Ammon's horn (tissue), 1 donor: ENCODE data around the gene MAP2K2.

Source experiments
- DNase-seq: peaks from one replicate; pipeline ENCODE4 v3.0.0-alpha.2; 2016; ENCODE audit warnings: low spot score

The MAP2K2 gene

DNA sequence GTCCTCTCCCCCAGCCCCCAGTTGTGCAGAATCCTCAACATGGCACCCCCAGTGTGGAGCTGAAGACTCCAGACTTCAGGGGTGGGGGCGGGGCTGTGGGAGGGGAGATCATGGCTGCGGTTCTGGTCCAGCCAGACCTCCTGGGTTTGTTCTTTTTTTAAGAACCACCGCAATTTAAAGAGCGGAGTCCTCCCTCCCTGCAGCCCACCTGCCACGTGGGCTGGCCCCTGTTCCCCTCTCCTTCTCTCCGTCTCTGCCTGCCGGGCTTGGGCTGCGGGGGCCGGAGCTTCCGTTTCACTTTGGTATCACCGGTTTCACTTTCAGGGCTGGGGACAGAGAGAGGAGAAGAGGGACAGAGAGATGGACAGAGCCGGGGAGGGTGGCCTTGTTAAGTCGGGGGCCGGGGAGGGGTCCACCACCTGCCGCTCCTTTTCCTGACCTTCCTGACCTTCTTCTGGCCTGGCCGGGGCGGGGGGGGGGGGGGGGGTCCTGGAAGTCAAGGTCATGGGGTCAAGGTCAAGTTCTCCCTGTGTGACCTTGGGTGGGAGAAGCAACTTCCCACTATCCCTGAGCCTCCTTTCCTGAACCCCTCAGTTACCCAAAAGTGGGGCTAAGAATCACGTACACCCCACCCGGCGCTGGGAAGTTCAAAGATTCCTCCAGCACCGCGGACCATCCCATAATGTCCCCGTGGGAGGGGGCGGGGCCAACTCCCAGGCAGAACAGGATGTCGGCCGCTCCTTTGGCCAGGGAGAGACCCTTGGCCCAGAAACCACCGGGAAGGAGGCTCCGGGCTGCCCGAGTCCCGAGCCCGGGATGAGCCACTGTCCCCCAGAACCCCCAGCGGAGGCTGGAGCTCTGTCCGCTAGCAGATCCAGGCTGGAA lies 45.9 kb downstream of the MAP2K2 start:
- DNase-seq = no peak

DNA sequence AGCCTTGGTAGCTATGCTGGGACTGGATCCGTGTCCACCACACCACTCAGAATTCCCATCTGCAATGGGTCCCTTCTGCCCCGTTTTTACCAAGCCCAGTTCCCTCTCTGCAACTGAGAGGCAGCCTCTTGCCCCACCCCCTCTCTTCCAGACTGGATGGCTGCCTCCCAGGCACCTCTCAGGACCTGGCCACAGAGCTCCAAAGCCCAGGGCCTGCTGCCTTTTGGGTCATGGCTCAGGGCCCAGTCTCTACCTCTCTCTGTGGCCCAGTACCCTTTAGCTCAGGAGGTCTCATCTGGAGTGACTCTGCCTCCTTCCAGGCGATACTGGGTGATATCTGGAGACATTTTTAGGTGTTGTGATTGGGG lies 46.9 kb downstream of the MAP2K2 start:
- no peak for DNase-seq

GRCh38 chr19:4075373-4075772 lies 48.5 kb downstream of the MAP2K2 start:
- no peak for DNase-seq

DNA sequence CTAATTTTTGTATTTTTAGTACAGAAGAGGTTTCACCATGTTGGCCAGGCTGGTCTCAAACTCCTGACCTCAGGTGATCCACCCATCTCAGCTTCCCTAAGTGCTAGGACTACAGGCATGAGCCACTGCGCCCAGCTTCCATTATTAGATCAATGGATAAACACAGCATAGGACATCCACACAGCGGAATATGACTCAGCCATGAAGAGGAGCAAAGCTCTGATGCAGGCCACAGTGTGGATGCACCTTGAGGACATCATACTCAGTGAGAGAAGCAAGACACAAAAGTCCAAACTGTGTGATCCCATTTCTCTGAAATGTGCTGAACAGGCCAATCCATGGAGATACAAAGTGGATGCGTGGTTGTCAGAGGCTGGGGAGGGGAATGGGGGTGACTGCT lies 52.3 kb downstream of the MAP2K2 start:
- DNase-seq = no peak

DNA sequence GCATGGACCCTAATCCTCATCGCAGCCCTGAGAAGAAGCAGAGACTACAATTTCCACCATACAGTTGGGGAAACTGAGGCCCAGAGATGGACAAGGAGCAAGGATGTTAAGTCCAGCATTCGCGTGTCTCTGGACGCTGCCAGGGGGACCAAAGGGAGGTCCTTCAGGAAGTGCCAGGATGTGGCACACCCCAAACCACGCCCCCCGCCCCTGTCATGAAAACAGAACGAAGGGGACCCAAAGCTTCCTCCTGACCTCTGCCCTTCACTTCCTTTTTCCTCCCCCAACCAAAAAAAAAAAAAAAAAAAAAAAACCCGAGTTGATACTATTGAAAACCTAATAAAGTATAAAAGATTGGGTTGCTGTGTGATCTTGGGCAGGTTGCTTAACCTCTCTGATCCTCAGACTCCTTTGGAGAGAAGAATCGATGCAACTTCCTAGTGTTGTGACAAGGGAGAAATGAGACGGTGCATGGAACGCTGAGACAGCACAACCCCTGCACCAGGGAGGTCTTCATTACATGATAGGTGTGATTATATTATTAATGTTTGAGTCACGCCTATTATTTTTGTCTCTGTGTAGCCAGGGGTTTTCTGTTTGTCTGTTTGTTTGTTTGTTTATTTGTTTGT lies 54.5 kb downstream of the MAP2K2 start:
- DNase-seq = no peak

- no peak for DNase-seq
These were observed 55.6 kb downstream of the MAP2K2 start for GRCh38 chr19:4068047-4068966.

- DNase-seq = no peak
These were observed 56.4 kb downstream of the MAP2K2 start for GRCh38 chr19:4067396-4068046.

DNA sequence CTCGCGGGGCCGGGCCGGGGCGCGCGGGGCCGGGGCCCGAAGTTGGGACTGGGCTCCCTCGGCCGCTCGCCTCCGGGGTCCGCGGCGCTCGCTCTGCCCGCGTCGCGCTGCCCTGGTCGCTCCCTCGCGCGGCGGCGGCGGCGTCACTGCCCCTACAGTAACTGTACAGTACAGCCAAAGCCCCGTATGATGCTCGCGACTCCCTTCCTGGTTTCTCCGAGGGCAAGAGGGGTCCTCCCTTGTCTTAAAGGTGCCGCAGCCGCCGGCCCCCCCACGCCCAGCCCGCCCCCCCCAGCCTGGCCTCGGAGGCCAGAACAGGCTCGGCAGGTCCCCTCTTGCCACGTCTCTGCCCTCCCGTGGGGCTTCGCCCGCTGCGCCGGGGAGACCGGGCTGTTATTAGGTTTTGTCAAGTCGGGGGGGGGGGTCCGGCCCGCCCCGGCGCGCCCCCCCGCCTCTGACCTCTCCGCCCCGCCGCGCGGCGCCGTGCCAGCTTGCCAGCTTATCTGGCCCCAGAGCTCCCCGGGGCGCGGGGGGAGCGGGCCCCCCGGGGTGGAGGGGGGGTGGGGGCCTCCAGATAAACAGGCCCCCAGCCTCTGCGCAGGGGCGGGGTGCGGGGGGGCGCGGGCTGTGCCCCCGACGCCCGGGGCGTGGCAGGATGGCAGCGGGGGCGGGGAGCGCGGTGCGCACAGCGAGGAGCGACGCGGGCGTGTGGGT lies 57.1 kb downstream of the MAP2K2 start, which contains the start of gene ZBTB7A:
Gene ZBTB7A (minus strand): TSS at position 218 of the 714 bp plus-strand sequence. CDS start 11,667 bp downstream, outside the sequence.
- DNase-seq = peak; percentile 78

GRCh38 chr19:4066176-4066606 lies 57.7 kb downstream of the MAP2K2 start:
- DNase-seq = no peak

DNA sequence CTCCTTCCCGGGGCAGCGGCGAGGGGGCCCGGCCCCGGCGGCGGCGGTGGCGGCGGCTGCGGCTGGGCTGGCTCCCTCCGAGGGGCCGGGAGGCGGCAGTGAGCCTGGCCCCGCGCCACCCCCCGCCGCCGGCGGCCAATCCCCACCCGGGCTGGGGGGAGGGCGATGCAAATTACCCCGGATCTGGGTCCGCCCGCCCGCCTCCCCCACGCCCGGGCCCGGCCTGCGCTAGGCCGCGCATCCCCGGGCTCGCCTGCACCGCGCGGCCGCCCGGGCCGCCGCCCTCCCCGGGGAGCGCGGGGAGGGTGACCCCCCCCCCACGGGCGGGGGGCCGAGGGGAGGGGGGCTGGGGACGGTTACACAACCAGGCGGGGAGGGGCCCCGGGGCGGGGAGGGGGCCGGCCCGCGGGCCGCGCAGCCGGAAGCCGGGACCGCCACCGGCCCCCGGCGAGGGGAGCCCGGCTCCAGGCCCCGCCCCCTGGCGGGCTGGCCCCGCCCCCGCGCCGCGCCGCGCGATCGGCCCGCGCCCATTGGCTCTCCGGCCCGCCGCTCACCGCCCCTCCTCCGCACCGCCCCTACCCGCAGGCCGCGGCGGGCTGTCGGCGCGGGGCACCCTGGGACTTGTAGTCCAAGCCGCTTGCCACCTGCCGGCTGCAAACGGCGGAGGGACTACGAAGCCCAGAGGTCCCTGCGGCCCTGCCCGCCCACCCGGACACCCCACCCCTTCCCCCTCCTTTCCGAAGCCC lies 58.3 kb downstream of the MAP2K2 start:
- DNase-seq = peak; percentile 98

DNA sequence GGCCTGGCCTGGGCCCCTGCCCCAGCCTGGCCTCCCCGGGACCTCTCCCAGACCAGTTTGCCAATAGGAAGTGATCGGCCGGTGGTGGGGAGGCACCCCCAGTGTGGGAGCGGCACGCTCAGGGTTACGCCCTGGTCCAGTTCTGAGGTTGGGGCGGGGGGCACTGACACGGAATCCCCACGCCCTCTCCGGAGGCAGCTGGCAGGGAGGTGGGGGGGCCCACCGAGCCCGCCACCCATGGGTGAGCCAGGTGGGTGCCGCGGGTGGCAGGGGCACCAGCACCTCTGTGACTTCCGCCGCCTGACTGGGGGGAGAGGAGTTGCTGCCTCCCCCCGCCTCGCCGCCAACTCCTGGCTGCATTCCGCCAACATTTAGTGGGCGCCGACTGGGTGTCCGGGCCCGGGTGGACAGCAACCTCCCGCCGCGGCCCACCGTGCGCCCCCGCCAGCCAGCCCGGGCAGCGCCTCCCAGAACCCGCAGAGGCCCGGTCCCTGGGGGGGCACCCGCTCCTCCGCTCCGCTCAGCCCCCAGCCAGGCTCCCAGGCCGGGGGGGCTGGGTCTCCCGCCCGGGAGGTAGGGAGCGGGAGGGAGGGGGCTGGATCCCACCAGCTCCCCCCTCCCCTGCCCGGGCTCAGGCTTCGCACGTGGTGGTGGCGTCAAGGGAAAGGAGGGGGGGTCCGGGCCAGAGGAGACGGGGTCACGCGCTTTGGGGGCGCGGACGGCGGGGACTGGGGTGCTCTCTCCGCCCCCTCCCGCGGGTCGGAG lies 59.2 kb downstream of the MAP2K2 start:
- peak; percentile 75 for DNase-seq

GRCh38 chr19:4064149-4064495 lies 59.8 kb downstream of the MAP2K2 start:
- no peak for DNase-seq

DNA sequence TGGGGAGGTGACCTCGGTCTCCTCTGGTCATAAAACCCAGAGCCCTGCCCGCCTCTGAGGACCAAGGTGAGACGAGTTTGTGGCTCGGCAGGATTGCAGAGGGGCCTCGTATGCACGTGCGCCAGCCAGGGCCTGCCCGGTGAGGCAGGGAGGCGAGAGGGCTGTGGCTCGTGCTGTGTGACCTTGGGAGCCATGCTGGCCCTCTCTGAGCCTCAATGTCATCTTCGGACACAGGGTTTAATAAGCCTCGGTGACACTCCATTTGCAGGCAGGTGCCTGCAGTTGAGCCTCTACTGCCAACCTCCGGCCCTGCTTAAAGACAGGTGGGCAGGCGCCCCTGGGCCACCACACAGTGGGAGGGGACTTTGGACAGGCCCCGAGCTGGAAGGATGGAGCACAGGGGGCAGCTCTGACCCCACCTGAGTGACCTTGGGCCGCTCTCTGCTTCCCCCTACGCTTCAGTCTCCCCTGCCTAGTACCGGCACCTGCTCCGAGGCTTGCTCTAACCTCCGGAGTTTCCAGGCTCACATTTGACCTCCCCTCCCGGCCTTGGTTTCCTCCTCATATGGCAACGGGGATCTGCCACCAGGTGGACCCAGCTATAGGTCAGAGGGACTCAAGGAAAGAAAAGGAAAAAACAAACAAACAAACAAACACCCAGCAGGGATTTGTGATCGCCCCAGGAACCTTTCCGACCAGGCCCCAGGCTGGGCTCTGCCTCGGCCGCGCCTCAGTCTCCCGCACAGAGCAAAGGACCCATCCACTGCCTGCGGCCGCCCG lies 60.4 kb downstream of the MAP2K2 start:
- no peak for DNase-seq

- no peak for DNase-seq
These were observed 61.2 kb downstream of the MAP2K2 start for GRCh38 chr19:4062419-4063368.

DNA sequence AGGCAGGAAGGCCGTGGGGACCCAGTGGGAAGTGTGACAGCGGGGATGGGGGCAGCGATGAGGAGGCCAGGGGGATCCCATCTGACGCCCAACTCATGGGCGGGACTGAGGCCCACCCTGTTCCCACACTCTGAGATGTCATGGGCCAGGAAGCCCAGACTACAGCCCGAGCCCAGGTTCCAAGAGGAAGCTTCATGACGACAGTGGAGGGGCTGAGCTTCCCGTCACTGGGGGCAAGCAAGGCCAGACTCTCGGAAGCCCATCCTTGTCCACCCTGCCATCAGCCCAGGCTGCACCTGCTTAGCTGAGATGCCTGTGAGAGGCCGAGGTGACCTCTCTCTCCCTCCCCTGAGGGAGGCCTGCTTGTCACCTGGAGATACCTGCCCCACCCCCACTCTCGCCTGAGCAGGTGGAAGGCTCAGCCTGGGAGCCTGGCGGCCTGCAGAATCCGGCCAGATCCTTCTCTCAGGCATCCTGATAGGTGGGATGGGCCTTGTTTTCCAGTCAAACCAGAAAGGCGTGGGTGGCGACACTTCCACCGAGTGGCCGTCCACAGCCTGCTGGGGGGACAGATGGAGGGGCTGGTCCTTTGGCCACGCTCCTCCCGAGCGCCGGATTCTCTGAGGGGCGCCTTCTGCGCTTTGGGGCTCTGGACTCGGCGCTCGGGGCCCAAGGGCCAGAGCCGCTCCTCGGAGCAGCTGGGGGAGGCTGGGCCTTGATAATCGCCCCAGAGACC lies 62.1 kb downstream of the MAP2K2 start:
- DNase-seq = no peak

DNA sequence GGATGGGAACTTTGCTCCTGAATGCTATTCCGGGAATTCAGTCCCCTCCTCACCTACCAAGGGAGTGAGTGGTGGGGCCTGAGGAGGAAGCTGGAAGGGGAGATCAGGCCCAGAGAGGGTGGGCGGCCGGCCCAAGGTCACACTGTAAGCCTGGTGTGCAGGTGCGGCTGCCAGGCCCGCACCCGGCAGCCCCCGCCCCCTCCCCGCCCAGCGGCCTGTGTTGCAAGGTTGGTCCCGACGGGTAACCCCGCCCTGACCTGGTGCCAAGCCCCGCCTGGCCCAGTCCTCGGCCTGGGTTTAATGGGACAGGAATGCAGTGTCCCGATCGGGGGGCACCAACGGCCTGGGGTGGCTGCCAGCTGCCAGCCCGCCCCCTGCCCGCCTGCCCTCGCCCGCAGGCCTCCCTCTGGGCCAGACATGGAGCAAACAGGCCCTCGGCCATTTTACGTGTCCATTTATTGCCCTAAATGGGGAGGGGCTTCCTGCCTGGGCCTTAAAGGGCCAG lies 62.7 kb downstream of the MAP2K2 start:
- DNase-seq = no peak
